GM12873 (cell line): ENCODE measurements around the gene ZNF439.

Experiments
- CTCF ChIP-seq: IDR thresholded peaks from 2 replicates; pipeline ENCODE4 v1.5.1; 2012; ENCODE audit warnings: low read depth, mild to moderate bottlenecking, moderate library complexity, low read length, control low read depth; ENCODE audit not compliant: insufficient read depth; ENCODE audit errors: missing control alignments

ZNF439 gene

GRCh38 chr19:11905928-11906327 lies 57.4 kb downstream of the ZNF439 start:
- no peak for TF ChIP-seq CTCF
